HG03196 (cell line): ENCODE measurements around the gene SEPTIN7.
"Not testable (repeated sequence)": the region's sequence is repeated elsewhere in the genome, so short reads cannot be mapped to it uniquely, and the experiment has no call there.

Experiments used
- ATAC-seq: cut with Tn5 transposase; IDR thresholded peaks from one replicate; pipeline ENCODE4 v1.9.1; 2021; ENCODE audit not compliant: unreplicated experiment

Gene SEPTIN7

DNA sequence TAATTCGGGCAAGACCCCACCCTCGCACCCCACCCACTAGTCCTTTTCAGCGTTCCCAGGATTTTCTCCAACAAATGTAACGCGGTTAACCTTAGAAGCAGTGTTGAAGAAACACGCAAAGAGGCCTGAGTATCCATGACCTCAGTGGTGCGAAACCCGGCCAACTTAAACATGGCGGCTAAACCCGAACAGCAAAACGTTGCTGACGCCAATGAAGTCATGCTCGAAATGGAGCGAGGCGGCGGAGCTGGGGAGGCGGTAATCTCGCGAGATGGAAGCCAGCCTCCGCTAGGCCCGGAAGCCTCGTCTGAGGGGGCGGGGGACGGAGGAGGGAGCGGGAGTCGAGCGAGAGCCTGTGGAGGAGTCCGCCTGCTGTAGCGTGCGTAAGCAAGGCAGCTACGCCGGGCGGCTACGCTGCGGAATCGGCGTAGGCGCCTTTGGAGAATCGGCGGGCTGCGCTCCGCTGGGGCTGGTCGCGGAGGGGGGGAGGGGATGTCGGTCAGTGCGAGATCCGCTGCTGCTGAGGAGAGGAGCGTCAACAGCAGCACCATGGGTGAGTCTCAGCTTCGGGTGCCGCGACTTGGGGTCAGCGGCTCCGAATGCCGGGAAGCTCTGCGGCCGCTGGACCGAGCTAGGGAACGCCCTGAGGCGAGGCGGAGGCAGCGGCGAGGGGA is at the start of gene SEPTIN7:
Gene SEPTIN7 (plus strand): TSS at position 340 of the 674 bp plus-strand sequence. CDS start 153 bp downstream, at position 493.
- peak; percentile 90 for ATAC-seq

DNA sequence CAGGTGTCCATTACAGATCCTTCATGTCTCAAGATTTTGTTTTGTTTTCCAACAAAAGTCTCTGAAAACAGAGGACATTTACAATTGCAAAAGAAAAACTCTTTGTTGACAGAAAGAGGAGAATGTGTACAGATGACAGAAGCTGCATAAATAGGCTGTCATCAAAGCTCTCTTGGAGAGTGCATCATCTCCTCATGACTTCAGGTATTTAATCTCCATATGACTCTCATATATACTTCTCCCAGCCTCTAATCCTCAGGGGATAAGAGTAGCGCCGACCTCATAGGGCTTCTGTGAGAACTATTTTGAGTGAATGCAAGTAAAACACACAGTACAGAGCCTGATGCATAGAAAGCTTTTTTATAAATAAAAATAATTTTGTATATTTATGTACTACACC is 48.1 kb upstream of the SEPTIN7 start:
- no peak for ATAC-seq

DNA sequence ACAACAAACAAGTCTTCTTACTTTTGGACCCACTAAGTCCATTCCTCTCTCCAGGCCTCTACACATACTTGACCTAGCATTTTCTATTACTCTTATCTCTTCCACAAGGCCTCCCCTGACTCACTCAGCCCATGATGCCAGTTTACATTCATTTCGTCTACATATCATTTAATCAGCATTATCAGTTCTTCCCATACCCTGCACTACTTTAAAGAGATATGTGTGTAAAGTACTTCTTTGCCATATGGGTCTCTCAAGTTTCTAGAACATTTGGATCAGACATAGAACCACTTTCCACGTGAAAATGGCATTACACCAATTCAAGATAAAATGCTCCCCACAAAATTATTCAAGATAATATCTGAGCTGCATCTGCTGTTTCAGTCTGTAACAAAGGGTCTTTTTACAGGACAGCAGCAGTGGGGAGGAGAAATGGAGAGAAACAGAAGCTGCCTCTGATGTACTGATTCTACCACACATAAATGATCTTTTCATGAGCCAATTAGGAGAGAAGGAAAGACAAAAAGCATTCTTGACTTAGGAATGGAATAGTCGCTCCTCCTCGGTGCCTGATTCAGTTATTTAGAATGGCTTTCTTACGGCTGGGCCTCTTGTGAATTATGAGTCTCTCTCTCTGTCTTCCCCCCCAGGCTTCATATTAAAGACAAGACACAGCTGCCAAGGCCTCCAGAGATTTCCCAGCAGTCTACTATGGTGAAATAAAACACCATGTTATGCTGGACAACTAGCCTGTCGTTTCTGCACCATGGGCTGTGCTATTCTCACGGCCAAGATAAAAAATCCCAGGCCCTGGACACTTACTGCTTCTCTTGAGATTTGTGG is 46.9 kb upstream of the SEPTIN7 start:
- no peak for ATAC-seq

DNA sequence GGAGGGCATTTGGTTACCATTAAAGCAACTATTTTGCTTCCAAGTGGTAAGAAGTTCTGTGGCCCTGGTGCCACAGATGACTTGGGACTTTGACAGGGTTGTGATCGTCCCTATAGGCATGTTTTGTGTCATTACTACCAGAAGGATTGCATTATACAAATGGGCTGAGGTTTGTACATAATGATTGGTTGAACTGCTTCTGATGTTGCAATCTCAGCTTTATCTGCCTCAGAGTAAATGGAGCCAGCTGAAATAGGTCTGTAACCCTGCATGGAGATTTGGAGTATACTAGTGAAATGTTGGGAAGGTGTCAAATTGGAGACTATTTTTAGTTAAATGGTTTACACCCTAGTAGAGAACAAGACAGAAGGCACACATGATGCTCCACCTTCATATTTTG is 46.1 kb upstream of the SEPTIN7 start:
- ATAC-seq = no peak

DNA sequence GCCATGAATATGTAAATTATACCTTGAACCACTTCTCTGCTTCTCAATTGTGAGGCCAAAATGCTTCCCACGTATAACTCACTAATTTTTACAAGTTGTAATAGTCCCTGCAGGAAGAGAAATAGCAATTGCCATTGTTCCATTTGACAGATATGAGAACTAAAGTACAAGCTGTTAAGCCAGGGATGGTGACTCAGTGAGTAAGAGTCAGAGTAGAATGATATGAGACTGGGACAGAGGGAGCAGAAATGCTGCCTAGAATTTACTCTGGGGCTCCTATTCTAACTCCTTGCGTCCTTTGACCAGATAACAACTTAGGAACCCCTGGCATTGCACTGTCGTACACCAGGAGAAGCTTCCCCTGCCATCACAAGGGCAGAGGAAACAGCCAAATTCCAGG is 45.1 kb upstream of the SEPTIN7 start:
- ATAC-seq = no peak

DNA sequence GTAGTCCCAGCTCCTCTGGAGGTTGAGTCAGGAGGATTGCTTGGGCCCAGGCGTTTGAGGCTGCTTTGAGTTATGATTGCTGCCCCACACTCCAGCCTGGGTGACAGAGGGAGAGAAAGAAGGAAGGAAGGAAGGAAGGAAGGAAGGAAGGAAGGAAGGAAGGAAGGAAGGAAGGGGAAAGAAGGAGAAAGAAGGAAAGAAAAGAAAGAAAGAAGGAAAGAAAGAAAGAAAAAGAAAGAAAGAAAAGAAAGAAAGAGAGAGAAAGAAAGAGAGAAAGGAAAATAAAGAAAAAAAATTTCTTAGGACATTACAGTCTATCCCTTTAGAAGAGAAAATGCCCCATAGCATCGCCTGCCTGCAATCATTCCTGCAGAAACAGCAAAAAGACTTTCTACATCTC is 44.4 kb upstream of the SEPTIN7 start:
- not testable (repeated sequence) for ATAC-seq

DNA sequence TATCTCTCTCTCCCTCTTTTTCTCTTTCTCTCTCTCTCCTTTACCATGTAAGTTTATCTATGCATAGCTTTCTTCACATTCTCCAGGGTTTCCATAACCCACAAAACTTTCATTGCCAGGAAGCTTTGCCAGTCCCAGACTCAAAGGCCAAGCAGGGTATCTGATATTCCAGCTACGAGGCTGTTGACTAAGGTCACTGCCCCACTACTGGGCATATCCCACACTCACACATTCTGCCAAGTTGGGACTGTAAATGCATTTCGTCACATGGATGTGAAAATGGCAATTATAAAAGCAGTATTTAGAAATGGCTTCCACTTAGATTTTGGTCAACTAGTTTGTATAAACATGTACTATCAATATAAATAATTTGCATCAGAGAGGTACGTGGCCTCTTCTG is 43.3 kb upstream of the SEPTIN7 start:
- no peak for ATAC-seq

DNA sequence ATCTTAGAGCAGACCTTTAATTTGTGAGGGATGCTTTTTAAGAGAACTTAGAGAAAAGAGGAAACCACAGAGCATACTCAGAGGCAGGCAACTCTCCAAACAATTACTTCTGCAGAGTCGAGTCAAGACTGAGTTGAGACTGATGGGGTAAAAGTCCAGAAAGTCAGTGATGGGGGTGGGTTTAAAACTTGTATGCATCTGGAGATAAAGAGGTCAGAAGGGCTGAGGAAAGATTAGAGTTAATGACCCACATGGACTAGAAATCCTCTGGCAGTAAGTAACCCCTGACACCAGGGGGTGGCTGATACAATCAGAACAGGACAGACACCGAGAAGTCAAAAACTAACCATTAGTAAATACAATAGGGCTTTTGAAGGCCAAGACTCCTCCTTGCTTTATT is 42.4 kb upstream of the SEPTIN7 start:
- no peak for ATAC-seq

DNA sequence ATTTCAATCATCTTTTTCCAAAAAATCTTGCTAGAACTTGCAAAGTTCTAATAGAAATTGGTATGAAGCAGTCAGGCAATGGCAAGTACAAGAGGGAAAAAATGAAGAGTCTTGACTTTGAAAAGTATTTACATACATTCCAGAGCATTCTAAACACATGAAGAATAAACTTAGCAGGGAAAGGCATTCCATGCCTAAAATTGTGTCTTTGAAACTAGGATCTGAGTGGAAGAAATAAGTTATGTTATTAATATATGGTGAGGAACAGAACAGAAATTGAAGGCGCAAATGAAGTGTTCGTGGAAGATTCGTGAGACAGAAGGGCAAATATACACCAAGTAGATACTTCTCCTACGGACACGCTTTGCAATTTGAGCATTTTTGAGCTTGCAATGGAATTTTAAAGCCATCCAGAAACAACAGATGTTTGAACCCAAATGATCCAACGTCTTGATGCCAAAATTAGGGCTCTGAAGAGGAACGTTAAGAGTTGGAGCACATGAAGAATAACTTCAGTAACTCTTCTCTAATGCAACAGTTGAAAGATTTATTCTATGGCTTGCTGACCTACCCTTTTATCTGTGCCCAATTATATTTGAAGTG is 40.6 kb upstream of the SEPTIN7 start:
- no peak for ATAC-seq

DNA sequence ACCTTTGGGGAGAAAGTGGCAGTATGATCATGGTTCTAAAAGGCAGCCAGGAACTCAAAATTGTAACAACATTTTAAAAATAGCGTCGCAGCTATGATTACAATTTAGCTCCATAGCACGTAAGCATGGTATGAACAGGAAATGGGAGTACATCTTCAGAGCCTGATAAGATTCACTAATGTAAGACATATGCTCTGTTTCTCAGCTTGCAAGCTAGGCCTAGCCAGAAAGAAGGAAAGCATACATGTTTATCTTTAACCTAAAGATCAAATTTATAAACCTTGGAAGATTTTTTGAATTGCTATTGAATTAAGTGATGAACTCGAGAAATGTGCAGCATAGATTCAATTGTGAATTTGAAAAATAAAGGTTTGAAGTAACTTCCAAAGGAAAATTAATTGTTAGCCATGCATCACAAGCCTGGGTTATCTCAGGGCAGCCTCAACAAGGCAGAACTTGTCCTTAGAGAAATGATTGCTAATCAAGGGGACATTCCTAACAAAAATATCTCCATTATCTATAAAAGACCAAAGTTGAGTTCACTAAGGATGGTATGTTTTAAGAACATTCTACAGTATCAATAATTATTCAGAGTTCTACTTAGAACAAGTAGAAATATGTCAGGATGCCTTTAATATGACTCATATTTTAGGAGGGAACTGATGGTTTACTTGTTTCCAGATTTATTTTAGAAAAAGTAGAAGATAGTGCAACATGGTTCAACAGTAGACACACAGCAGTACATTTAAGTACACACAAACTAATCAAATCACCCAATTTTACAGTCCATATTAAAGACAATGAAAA is 38.8 kb upstream of the SEPTIN7 start:
- ATAC-seq = no peak

DNA sequence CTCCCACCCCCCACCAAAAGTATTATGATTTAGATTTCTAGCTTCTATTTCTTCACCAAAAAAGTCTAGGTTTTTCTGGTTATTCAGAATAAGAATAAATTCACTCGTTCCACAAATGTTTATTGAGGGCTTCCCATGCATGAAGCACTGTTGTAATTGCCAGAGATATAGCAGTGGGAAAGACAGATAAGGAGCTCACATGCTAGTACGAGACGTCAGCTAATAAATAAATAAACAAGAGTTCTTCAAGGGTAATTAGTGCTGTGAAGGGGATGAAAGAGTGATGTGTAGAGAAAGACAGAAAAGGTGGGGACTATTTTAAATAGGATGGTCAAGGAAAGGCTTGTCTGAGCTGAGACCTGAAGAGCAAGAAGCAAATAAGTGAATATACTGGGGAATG is 38.1 kb upstream of the SEPTIN7 start:
- no peak for ATAC-seq

DNA sequence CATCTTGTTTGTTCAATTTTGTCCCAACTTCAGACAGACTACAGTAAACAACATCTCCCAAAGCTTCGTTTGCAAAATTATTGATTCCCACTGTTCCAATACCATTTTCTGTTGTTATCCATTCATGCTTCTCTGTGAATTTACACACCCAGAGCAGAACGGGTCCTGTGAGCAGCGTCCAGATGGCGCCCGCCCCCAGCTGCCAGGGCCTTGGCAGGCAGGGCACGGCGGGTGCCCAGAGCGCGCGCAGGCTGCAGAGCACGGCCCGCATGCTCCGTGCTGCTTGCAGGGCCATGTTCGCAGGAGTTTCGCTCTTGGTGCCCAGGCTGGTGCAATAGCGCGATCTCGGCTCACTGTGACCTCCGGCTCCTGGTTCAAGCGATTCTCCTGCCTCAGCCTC is 32.5 kb upstream of the SEPTIN7 start:
- no peak for ATAC-seq

DNA sequence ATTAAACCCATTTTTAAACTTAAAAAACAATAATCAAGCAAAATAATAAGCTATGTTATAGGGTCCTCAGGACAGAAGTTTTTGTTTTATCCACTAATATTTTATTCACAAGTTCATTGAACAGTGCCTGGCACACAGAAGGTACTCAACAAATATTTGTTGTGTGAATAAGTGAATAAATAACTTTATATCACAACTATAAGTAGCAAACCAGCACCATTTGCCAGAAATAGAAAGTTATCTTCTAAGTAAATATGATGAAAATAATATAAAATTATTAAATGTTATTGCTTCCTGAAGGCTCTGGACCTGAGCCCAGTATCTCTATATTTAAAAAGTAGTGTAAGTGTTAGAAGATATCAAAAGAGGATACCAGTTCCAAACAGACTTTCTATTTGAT is 29.1 kb upstream of the SEPTIN7 start:
- no peak for ATAC-seq

DNA sequence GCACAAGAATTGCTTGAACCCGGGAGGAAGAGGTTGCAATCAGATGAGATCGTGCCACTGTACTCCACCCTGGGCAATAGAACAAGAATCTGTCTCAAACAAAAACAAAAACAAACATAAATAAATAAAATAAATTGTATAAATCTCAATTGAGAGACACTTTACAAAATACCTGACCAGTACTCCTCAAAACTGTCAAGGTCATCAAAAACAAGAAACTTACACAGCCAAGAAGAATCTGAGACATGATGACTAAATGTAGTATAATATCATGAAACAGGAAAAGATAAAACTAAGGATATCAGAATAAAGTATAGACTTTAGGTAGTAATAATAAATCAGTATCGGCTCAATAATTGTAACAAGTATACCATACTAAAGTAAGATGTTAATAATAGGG is 26.9 kb upstream of the SEPTIN7 start:
- no peak for ATAC-seq

DNA sequence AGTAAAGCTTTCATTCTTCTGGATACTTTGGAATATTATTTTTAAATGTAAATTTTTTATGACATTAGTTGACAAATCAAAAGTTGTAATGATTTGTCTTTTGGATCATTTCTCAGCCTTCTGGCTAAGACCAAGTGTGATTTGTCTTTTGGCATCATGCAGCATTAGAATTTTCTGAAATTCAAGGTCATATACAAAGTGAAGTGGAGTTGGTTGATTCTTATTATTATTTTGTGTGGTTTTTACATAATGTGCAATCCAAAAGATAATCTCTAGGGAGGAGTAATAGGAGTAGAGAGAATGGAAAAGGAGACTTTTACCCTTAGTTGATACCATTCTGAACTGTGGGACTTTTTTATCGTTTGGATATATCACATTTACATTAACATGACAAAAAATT is 24.2 kb upstream of the SEPTIN7 start:
- ATAC-seq = no peak

DNA sequence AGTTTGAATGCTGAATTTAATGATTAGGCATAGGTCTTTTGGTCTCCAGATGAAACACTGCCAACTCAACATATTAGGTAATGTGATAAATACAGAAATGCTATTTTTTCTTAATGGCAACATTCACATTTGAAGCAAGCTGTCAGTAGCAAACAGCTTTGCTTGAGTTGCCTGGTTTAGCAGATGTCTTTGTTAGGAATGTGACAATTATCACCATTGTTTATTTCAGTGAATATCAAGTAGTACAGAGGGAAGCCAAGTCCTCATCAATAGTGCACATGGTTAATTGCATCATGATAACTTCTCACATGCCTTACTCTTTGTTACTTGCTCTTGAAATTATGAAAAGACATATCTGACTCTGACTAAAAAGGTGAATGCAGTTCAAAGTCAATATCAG is 23.7 kb upstream of the SEPTIN7 start:
- no peak for ATAC-seq

DNA sequence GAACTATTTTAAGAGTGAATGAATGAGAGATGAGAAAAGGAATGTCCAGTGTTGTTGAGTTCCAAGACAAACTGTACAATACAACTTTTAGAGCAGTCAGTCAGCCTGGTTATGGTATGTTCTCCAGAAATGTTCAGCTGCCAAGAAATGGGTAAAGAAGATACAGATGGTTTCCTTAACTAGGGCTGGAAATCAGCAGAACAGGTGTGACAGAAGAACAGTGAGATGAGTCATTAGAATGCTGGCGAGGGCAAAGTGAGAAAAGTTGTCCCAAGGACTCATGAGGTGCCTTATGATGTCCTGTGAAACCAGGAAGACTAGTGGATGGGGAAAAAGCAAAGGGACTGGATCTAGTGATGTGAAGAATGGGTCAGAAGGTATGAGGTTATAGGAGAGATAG is 20.8 kb upstream of the SEPTIN7 start:
- no peak for ATAC-seq

DNA sequence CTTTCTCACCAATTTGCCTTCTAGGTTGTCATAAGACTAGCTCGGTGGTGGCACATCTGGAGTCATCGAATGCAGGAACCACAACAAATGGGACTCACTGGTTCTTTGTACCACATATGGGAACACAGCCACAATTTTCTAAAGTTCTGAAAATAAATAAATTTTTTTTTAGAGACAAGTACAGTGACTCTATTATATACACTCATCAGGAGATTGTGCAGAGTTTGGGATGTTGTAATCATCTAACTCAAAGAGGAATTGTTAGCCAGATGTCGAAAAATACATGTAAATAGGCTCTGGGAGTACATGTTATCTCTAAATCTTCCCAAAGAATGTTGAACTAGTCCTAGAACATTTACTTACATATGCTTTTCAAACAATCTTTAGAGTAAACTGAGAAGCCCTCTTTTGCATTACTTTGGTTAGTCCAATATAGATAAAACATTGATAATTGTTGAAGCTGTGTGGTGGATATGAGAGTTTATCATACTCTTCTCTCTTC is 19.6 kb upstream of the SEPTIN7 start:
- ATAC-seq = no peak

DNA sequence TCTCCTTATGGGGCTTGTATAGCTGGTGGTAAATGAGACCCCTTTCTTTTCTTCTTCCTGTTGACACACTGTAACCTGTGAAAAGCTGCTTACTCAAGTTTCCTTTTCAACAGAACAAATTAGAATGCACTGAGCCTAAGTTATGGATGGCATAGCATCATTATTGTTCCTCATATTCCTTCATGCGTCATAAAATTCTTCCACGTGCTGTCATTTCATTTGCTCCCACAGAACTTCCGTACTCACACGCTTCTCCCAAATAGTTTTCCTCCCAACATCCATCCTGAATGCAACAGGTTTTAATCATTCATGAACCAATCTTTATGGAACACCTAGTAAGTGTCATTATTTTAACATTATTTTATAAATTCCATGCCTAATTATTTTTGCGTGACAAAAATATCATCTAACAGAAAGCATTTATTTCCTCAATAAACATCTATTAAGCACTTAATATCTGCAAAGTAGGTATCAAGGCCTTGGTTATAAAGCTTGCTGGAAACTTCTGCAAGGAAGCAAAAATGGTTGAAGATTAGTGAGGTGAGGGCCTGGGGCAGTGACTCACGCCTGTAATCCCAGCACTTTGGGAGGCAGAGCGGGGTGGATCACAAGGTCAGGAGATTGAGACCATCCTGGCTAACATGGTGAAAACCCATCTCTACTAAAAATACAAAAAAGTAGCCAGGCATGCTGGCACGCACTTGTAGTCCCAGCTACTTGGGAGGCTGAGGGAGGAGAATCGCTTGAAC is 18.9 kb upstream of the SEPTIN7 start:
- ATAC-seq = no peak

DNA sequence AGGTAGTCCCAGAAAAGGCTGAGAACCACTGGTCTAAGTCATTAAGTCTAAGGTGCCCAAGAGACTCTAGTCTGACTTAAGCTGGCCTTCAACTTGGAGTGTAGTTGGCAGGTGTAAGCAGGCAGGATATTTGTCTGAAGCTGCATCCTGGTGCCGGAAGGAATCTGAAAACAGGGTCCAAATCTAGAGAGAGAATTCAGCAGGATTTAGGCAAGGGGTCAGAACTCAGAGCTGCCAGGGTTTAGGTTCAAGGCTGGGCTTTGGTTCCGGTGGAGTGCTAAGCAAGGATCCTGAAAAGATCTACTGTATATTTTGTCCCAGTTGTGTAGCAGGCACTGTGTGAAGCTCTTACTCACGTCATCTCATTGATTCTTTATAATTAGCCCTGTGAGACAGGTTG is 16.5 kb upstream of the SEPTIN7 start:
- ATAC-seq = no peak
